Liver (tissue), 9 donors: ENCODE results near the gene TRNAU1AP. TPM values are rescaled to one million over a fixed set of nuclear protein-coding genes. Genes with fewer than 3 reads are reported as not detected.

ENCODE experiments used
- DNase-seq: peaks from one replicate; pipeline ENCODE4 v3.0.0-alpha.2; 2017; ENCODE audit warnings: low spot score
- H3K27ac ChIP-seq, 2 donors: one replicate each; pipeline ENCODE4 v1.7.0; 2013; ENCODE audit warnings: inconsistent platforms in 2 of 2, low read length in 2 of 2, control low read depth in 1 of 2, low read depth in 1 of 2, mild to moderate bottlenecking in 1 of 2
- H3K27me3 ChIP-seq, 4 donors: one replicate each; pipeline versions ENCODE4 v1.6.1 to v1.7.0; 2013; ENCODE audit warnings: low read length in 3 of 4, inconsistent platforms in 1 of 4, mild to moderate bottlenecking in 1 of 4, moderate library complexity in 1 of 4; ENCODE audit not compliant: control insufficient read depth in 4 of 4, insufficient read depth in 4 of 4
- H3K36me3 ChIP-seq, 4 donors: one replicate each; pipeline versions ENCODE4 v1.6.1 to v1.7.0; 2013; ENCODE audit warnings: low read length in 3 of 4, mild to moderate bottlenecking in 3 of 4, low read depth in 1 of 4, moderate library complexity in 1 of 4; ENCODE audit not compliant: control insufficient read depth in 4 of 4, insufficient read depth in 3 of 4
- H3K4me1 ChIP-seq, 4 donors: one replicate each; pipeline versions ENCODE4 v1.6.1 to v1.7.0; 2013; ENCODE audit warnings: low read length in 3 of 4, mild to moderate bottlenecking in 3 of 4, moderate library complexity in 1 of 4; ENCODE audit not compliant: control insufficient read depth in 4 of 4, insufficient read depth in 4 of 4
- H3K4me3 ChIP-seq, 3 donors: one replicate each; pipeline versions ENCODE4 v1.6.1 to v1.7.0; 2013; ENCODE audit warnings: low read length in 3 of 3, control low read depth in 1 of 3, low read depth in 1 of 3, mild to moderate bottlenecking in 1 of 3
- H3K9ac ChIP-seq, 2 donors: one replicate each; pipeline ENCODE4 v1.7.0; 2013; ENCODE audit warnings: low read length in 2 of 2, mild to moderate bottlenecking in 2 of 2, moderate library complexity in 2 of 2, control low read depth in 1 of 2, low read depth in 1 of 2
- H3K9me3 ChIP-seq, 4 donors: one replicate each; pipeline versions ENCODE4 v1.6.1 to v1.7.0; 2013; ENCODE audit warnings: low read length in 3 of 4; ENCODE audit not compliant: control insufficient read depth in 4 of 4
- CTCF ChIP-seq: fragments of 150-350 bp; IDR thresholded peaks from 2 replicates; pipeline ENCODE4 v1.5.1; 2017; ENCODE audit warnings: improper control_type of control experiment, low read depth, low read length; ENCODE audit not compliant: missing input control
- EGR1 ChIP-seq, 2 donors: IDR thresholded peaks; 2 replicates each; pipeline ENCODE4 v1.6.1; 2016 to 2018; ENCODE audit warnings: antibody characterized with exemption in 2 of 2, low read depth in 2 of 2
- FOXA1 ChIP-seq: IDR thresholded peaks from 2 replicates; pipeline ENCODE4 v1.6.1; 2016; ENCODE audit warnings: antibody characterized with exemption
- FOXA2 ChIP-seq: IDR thresholded peaks from 2 replicates; pipeline ENCODE4 v1.6.1; 2016; ENCODE audit warnings: antibody characterized with exemption
- GABPA ChIP-seq, 2 donors: IDR thresholded peaks in 1 of 2; conservative IDR thresholded peaks in 1 of 2; 2 replicates each; pipeline ENCODE4 v1.6.1; 2016; ENCODE audit warnings: antibody characterized with exemption in 2 of 2, mild to moderate bottlenecking in 1 of 2, moderate library complexity in 1 of 2
- HNF4A ChIP-seq, 2 donors: conservative IDR thresholded peaks; 2 replicates each; pipeline ENCODE4 v1.6.1; 2016; ENCODE audit warnings: antibody characterized with exemption in 2 of 2, mild to moderate bottlenecking in 2 of 2
- HNF4G ChIP-seq: IDR thresholded peaks from 2 replicates; pipeline ENCODE4 v1.6.1; 2016; ENCODE audit warnings: antibody characterized with exemption
- JUND ChIP-seq, 2 donors: IDR thresholded peaks; 2 replicates each; pipeline ENCODE4 v1.6.1; 2016; ENCODE audit warnings: antibody characterized with exemption in 2 of 2
- MAX ChIP-seq: IDR thresholded peaks from 2 replicates; pipeline ENCODE4 v1.6.1; 2016; ENCODE audit warnings: antibody characterized with exemption
- NR2F2 ChIP-seq: IDR thresholded peaks from 2 replicates; pipeline ENCODE4 v1.6.1; 2016; ENCODE audit warnings: antibody characterized with exemption
- RAD21 ChIP-seq, 2 donors: IDR thresholded peaks; 2 replicates each; pipeline ENCODE4 v1.6.1; 2016; ENCODE audit warnings: antibody characterized with exemption in 2 of 2, mild to moderate bottlenecking in 2 of 2
- REST ChIP-seq: IDR thresholded peaks from 2 replicates; pipeline ENCODE4 v1.6.1; 2016; ENCODE audit warnings: antibody characterized with exemption, mild to moderate bottlenecking
- RXRA ChIP-seq, 2 donors: IDR thresholded peaks; 2 replicates each; pipeline ENCODE4 v1.6.1; 2017 to 2018; ENCODE audit warnings: antibody characterized with exemption in 2 of 2, mild to moderate bottlenecking in 1 of 2
- SP1 ChIP-seq: IDR thresholded peaks from 2 replicates; pipeline ENCODE4 v1.6.1; 2018; ENCODE audit warnings: antibody characterized with exemption, mild to moderate bottlenecking
- TAF1 ChIP-seq: conservative IDR thresholded peaks from 2 replicates; pipeline ENCODE4 v1.6.1; 2016; ENCODE audit warnings: antibody characterized with exemption, mild to moderate bottlenecking
- YY1 ChIP-seq: IDR thresholded peaks from 2 replicates; pipeline ENCODE4 v1.6.1; 2016; ENCODE audit warnings: antibody characterized with exemption, mild to moderate bottlenecking
- ZBTB33 ChIP-seq: IDR thresholded peaks from 2 replicates; pipeline ENCODE4 v1.6.1; 2016; ENCODE audit warnings: antibody characterized with exemption
- WGBS: extraction: QIAGEN DNeasy Blood & Tissue Kit; methylation state at CpG from one replicate; pipeline ENCODE4 v1.1.7; 2013; 5-methylcytosine and 5-hydroxymethylcytosine counted together
- polyA plus RNA-seq, 2 donors: library from polyadenylated mRNA; stranded (reverse) in 1 of 2; unstranded in 1 of 2; fragments of 200-250 nt in 1 of 2; fragments of >200 nt in 1 of 2; fragmentation: Nextera tagmentation in 1 of 2; extraction: Ambion mirVana in 1 of 2; gene quantifications; one replicate each; pipeline versions ENCODE4 v1.2.1 to v1.2.3, GENCODE V29; 2013 to 2015
- total RNA-seq, 2 donors: library from RNA; depleted of rRNA; stranded (reverse); fragments of >200 nt; gene quantifications; one replicate each; pipeline ENCODE4 v1.2.3, GENCODE V29; 2014
- donor health status: healthy.
- donor health status: healthy.
- donor health status: healthy.
- donor health status: healthy.
- donor health status: healthy.

Gene TRNAU1AP
- total and polyA plus RNA-seq, 4 donors, result 5.6 to 12.0 (median 8.8) TPM

- TF ChIP-seq CTCF, result no peak
- no peak for TF ChIP-seq HNF4G
- no peak for TF ChIP-seq FOXA2
- no peak for TF ChIP-seq TAF1
- TF ChIP-seq RAD21 (IDR thresholded peaks at IDR 0.05), result no peak
These were observed 45.6 kb upstream of the TRNAU1AP start (continued) for GRCh38 chr1:28507247-28507645.

- 48% methylated on average over 10 of the region's 10 CpGs for WGBS
- TF ChIP-seq ZBTB33 (no peak), FOXA2 (no peak), NR2F2 (no peak), TAF1 (no peak), RAD21 (IDR thresholded peaks at IDR 0.05) (no peak), GABPA (IDR thresholded peaks at IDR 0.05 in 1 of 2, conservative IDR thresholded peaks at IDR 0.05 in 1 of 2) (no peak), YY1 (no peak), JUND (IDR thresholded peaks at IDR 0.05) (no peak), MAX (no peak), HNF4A (conservative IDR thresholded peaks at IDR 0.05) (no peak), CTCF (no peak), FOXA1 (no peak), SP1 (no peak), REST (no peak), HNF4G (no peak), RXRA (IDR thresholded peaks at IDR 0.05) (no peak), EGR1 (IDR thresholded peaks at IDR 0.05; ENCODE audit: low read depth in 2 of 2) (no peak)
- H3K36me3 ChIP-seq, result peaks cover 6 to 40% (median 33%) of the 10 kb centered on the region in 4 donors
These were observed 45.0 kb upstream of the TRNAU1AP start for GRCh38 chr1:28507646-28508434.

More at GRCh38 chr1:28507646-28508434, 45.0 kb upstream of the TRNAU1AP start:
- Histone ChIP-seq H3K4me3 (peak overlapping the region; percentile 89 to 95 (median 91)), H3K27ac (peak overlapping the region; percentile 20 to 46), H3K4me1 (peaks cover 7 to 34% (median 15%) of the 10 kb centered on the region in 4 donors), H3K9me3 (no peaks in the 10 kb centered on the region), H3K27me3 (no peaks in the 10 kb centered on the region), H3K9ac (peak overlapping the region; percentile 66 to 98)
- DNase-seq, result no peak
